HG02943 (cell line): ENCODE data around the gene MSRB3.

Experiments used
- ATAC-seq: cut with Tn5 transposase; IDR thresholded peaks from one replicate; pipeline ENCODE4 v1.9.1; 2021; ENCODE audit warnings: mild to moderate bottlenecking, low read depth, moderate library complexity; ENCODE audit not compliant: unreplicated experiment

MSRB3 gene

GRCh38 chr12:65278576-65279368, at the start of gene MSRB3:
Gene MSRB3, plus strand, starts transcription at chr12:65278683. Its CDS starts 29,897 bp downstream, at chr12:65308580.
- ATAC-seq, result no peak

- no peak for ATAC-seq
Observed at GRCh38 chr12:65229441-65229840, 49.0 kb upstream of the MSRB3 start.

GRCh38 chr12:65232476-65233077, 45.9 kb upstream of the MSRB3 start:
- ATAC-seq, result no peak

- no peak for ATAC-seq
Observed at GRCh38 chr12:65237153-65237552, 41.3 kb upstream of the MSRB3 start.

- no peak for ATAC-seq
Observed at GRCh38 chr12:65238609-65239008, 39.9 kb upstream of the MSRB3 start.

GRCh38 chr12:65248656-65249633, 29.5 kb upstream of the MSRB3 start:
- no peak for ATAC-seq

GRCh38 chr12:65252515-65252914, 26.0 kb upstream of the MSRB3 start:
- no peak for ATAC-seq

- ATAC-seq, result no peak
Observed at GRCh38 chr12:65257986-65258385, 20.5 kb upstream of the MSRB3 start.

GRCh38 chr12:65259501-65259900, 19.0 kb upstream of the MSRB3 start:
- no peak for ATAC-seq

GRCh38 chr12:65263777-65264176, 14.7 kb upstream of the MSRB3 start:
- ATAC-seq, result no peak

- no peak for ATAC-seq
Observed at GRCh38 chr12:65266408-65266807, 12.1 kb upstream of the MSRB3 start.

- no peak for ATAC-seq
Observed at GRCh38 chr12:65269603-65270002, 8.9 kb upstream of the MSRB3 start.

- no peak for ATAC-seq
Observed at GRCh38 chr12:65274602-65275272, 3.7 kb upstream of the MSRB3 start.

- ATAC-seq, result no peak
Observed at GRCh38 chr12:65275627-65276026, 2.9 kb upstream of the MSRB3 start.

GRCh38 chr12:65276916-65277530, 1.5 kb upstream of the MSRB3 start:
- ATAC-seq, result no peak

- ATAC-seq, result no peak
Observed at GRCh38 chr12:65277994-65278575, 398 bp upstream of the MSRB3 start.

GRCh38 chr12:65279369-65280112, 1.1 kb downstream of the MSRB3 start:
- no peak for ATAC-seq

GRCh38 chr12:65280306-65280705, 1.8 kb downstream of the MSRB3 start:
- ATAC-seq, result no peak

- no peak for ATAC-seq
Observed at GRCh38 chr12:65282840-65283239, 4.4 kb downstream of the MSRB3 start.
